ENCODE results near the gene CNOT6. TPM values are rescaled to one million over a fixed set of nuclear protein-coding genes. Genes with fewer than 3 reads are reported as not detected.

The CNOT6 gene
- total RNA-seq, 4 donors from 2014 or later = 3.8 to 43.5 (median 17.0) TPM

- Histone ChIP-seq H3K4me3 (no peak overlapping the region), H3K27me3 (no peaks in the 10 kb centered on the region), H3K9me3 (no peaks in the 10 kb centered on the region), H3K36me3 (no peaks in the 10 kb centered on the region), H3K4me1 (no peaks in the 10 kb centered on the region), H3K27ac (no peak overlapping the region)
- intact Hi-C loops (cut with DNase I; ENCODE audit: low total_unique reads) = no loop called here
- no peak for DNase-seq
- TF ChIP-seq CTCF (IDR thresholded peaks at IDR 0.05) (no peak), POLR2A (IDR thresholded peaks at IDR 0.05) (no peak)
Measured at GRCh38 chr5:180608572-180609310, 114.6 kb downstream of the CNOT6 start.

DNA sequence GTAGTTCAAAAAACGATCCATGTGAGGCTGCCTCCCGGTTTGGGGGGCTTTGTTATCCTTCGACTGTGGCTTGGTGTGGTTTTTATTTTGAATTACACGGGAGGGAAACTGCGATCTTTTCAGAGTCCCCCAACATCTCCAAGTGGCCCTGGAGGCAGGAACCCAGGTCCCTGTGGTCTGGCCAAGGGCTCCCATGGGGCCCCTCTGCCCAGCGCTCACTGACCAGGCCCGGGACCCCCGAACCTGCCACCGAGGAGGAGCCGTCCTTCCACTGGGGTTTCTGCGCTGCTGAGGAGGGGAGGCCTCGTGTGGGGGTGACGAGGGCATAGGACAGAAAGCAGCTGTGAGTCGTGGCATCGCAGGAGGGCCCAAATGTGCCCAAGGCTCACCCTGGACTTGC lies 115.2 kb downstream of the CNOT6 start:
- intact Hi-C loops (cut with DNase I; ENCODE audit: low total_unique reads) = no loop called here

GRCh38 chr5:180609817-180610550 lies 115.8 kb downstream of the CNOT6 start:
- Histone ChIP-seq H3K9me3 (no peaks in the 10 kb centered on the region), H3K27ac (no peak overlapping the region), H3K4me1 (no peaks in the 10 kb centered on the region), H3K4me3 (no peak overlapping the region), H3K27me3 (no peaks in the 10 kb centered on the region), H3K36me3 (no peaks in the 10 kb centered on the region)
- no peak for DNase-seq
- intact Hi-C loops (cut with DNase I; ENCODE audit: low total_unique reads) = no loop called here
- TF ChIP-seq POLR2A (IDR thresholded peaks at IDR 0.05) = no peak
- no peak for TF ChIP-seq CTCF (IDR thresholded peaks at IDR 0.05)

More for the DNA sequence above, 115.2 kb downstream of the CNOT6 start:
- DNase-seq = no peak
- H3K27me3 ChIP-seq = no peaks in the 10 kb centered on the region
- H3K4me3 ChIP-seq = no peak overlapping the region
- no peak for TF ChIP-seq CTCF (IDR thresholded peaks at IDR 0.05)
- no peak overlapping the region for H3K27ac ChIP-seq
- no peaks in the 10 kb centered on the region for H3K4me1 ChIP-seq
- H3K36me3 ChIP-seq = no peaks in the 10 kb centered on the region
- no peaks in the 10 kb centered on the region for H3K9me3 ChIP-seq

DNA sequence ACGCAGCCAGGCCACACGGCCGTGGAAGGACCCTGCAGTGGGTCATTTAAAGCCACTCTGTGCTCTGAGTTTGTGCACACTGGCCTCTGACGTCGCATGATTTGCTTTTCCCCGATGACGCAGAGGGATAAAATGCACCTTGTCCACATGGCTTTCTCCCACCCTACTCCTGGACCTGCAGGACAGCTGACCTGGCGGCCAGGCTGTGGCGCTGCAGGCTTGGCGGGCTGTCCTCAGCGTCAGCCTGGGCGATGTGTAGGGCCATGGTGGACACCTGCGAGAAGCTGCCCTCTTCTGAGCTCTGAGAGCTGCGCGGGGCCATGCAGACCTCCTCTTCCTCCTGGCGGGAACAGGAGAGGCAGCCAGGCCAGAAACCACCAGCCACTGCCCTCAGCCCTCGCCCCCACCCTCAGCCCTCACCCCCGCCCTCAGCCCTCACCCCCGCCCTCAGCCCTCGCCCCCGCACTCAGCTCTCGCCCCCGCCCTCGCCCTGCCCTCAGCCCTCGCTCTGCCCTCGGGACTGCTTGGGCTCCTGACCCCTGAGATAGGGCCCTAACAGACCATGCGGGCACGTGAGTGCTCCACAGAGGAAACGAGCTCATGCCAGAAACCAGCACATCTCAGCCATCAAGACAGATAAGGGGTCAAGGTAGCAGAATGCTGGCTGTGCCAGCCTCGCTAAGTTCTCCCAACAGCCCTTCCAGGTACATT lies 117.1 kb downstream of the CNOT6 start:
- TF ChIP-seq CTCF (IDR thresholded peaks at IDR 0.05) (no peak), POLR2A (IDR thresholded peaks at IDR 0.05) (no peak)

GRCh38 chr5:180612683-180613082 lies 118.5 kb downstream of the CNOT6 start:
- H3K4me1 ChIP-seq = no peaks in the 10 kb centered on the region
- H3K4me3 ChIP-seq = no peak overlapping the region
- H3K9me3 ChIP-seq = no peaks in the 10 kb centered on the region
- H3K27ac ChIP-seq = no peak overlapping the region
- H3K36me3 ChIP-seq = no peaks in the 10 kb centered on the region
- intact Hi-C loops (cut with DNase I; ENCODE audit: low total_unique reads) = no loop called here
- DNase-seq = no peak
- TF ChIP-seq CTCF (IDR thresholded peaks at IDR 0.05) (no peak), POLR2A (IDR thresholded peaks at IDR 0.05) (no peak)
- H3K27me3 ChIP-seq = no peaks in the 10 kb centered on the region

More for the DNA sequence above, 117.1 kb downstream of the CNOT6 start:
- Histone ChIP-seq H3K27me3 (no peaks in the 10 kb centered on the region), H3K36me3 (no peaks in the 10 kb centered on the region), H3K4me3 (no peak overlapping the region), H3K27ac (no peak overlapping the region), H3K4me1 (no peaks in the 10 kb centered on the region), H3K9me3 (no peaks in the 10 kb centered on the region)
- no peak for DNase-seq
- intact Hi-C loops (cut with DNase I; ENCODE audit: low total_unique reads) = no loop called here

All from uterus (tissue), 4 donors.